HCT116 (cell line): ENCODE results near the gene CMIP. TPM values are rescaled to one million over a fixed set of nuclear protein-coding genes. Genes with fewer than 3 reads are reported as not detected.

Experiments
- ATAC-seq: fragments of 200-7000 bp; cut with Tn5 transposase; 2 replicates; pipeline ENCODE4 v1.9.1; 2020; ENCODE audit warnings: mild to moderate bottlenecking, moderate library complexity
- BruUV-seq: library from RNA; stranded (reverse); fragments of 400-500 nt; replicated peaks from 2 replicates; lab custom pipeline; 2021; lab: Mats Ljungman, UMichigan
- CTCF ChIA-PET: fragments of 300-600 bp; sonication (Branson Sonifier 250); formaldehyde crosslinking; loops from one replicate; lab custom pipeline; 2021; ENCODE audit warnings: antibody characterized with exemption; lab: Charles Lee
- POLR2A ChIA-PET: fragments of 300-600, 350-600 bp; sonication (Branson Sonifier 250); formaldehyde crosslinking; loops from one replicate; lab custom pipeline; 2021; ENCODE audit warnings: antibody characterized with exemption; lab: Charles Lee
- RAD21 ChIA-PET, 2 experiments: fragments of 300-600 bp; sonication (Branson Sonifier 250); formaldehyde crosslinking; loops; one replicate each; lab custom pipeline; 2023; ENCODE audit warnings: low total read pairs in 2 of 2; ENCODE audit not compliant: uncharacterized antibody in 2 of 2, unreplicated experiment in 2 of 2, low non-redundant PET in 1 of 2; lab: Charles Lee
- DNase-seq: peaks from one replicate; pipeline ENCODE4 v3.0.0-alpha.2; 2010; ENCODE audit warnings: low read depth, low spot score
- H2AFZ ChIP-seq: fragments of 200-600 bp; shearing (Covaris generic), sonication (generic); 2 replicates; pipeline ENCODE4 v1.6.1; 2017; ENCODE audit warnings: low read depth, mixed run types, mixed read lengths, antibody characterized with exemption, low read length; ENCODE audit not compliant: poor library complexity, severe bottlenecking
- H3K27ac ChIP-seq: 2 replicates; pipeline ENCODE4 v1.5.1; 2012; ENCODE audit warnings: low read depth, low read length
- H3K27me3 ChIP-seq: fragments of 200-600 bp; sonication (generic); 2 replicates; pipeline ENCODE4 v1.6.1; 2016; ENCODE audit warnings: mixed run types, low read length, mixed read lengths; ENCODE audit not compliant: insufficient read depth
- H3K36me3 ChIP-seq, 2 experiments: fragments of 200-500 bp in 1 of 2; fragments of 200-600 bp in 1 of 2; sonication (Bioruptor generic) in 1 of 2; sonication (generic) in 1 of 2; 2 replicates each; pipeline versions ENCODE4 v1.5.1 to v1.6.1; 2014 to 2016; ENCODE audit warnings: low read length in 2 of 2, inconsistent platforms in 1 of 2, mixed read lengths in 1 of 2, mixed run types in 1 of 2; ENCODE audit not compliant: insufficient read depth in 2 of 2, control insufficient read depth in 1 of 2
- H3K4me1 ChIP-seq, 2 experiments: fragments of 200-600 bp in 1 of 2; sonication (generic) in 1 of 2; 2 replicates each; pipeline versions ENCODE4 v1.5.1 to v1.6.1; 2012 to 2017; ENCODE audit warnings: low read length in 2 of 2, inconsistent platforms in 1 of 2, mild to moderate bottlenecking in 1 of 2, mixed read lengths in 1 of 2, mixed run types in 1 of 2, moderate library complexity in 1 of 2; ENCODE audit not compliant: insufficient read depth in 2 of 2, control insufficient read depth in 1 of 2
- H3K4me2 ChIP-seq: fragments of 200-600 bp; sonication (generic); 2 replicates; pipeline ENCODE4 v1.6.1; 2017; ENCODE audit warnings: mixed run types, low read length, mixed read lengths
- H3K4me3 ChIP-seq, 2 experiments: fragments of 200-600 bp in 1 of 2; sonication (generic) in 1 of 2; replicated peaks in 1 of 2; 2 replicates each; pipeline ENCODE4 v1.5.1; 2011 to 2016; ENCODE audit warnings: low read length in 2 of 2, control low read depth in 1 of 2, low read depth in 1 of 2, mild to moderate bottlenecking in 1 of 2, mixed read lengths in 1 of 2, mixed run types in 1 of 2
- H3K79me2 ChIP-seq: fragments of 200-600 bp; sonication (generic); 2 replicates; pipeline ENCODE4 v1.6.1; 2017; ENCODE audit warnings: mild to moderate bottlenecking, mixed run types, low read length, moderate library complexity, mixed read lengths; ENCODE audit not compliant: insufficient read depth
- H3K9ac ChIP-seq: fragments of 200-600 bp; sonication (generic); 2 replicates; pipeline ENCODE4 v1.6.1; 2016; ENCODE audit warnings: low read length, mixed read lengths
- H3K9me2 ChIP-seq: fragments of 200-600 bp; sonication (generic), shearing (Covaris generic); 2 replicates; pipeline ENCODE4 v1.6.1; 2017; ENCODE audit warnings: mixed run types, mild to moderate bottlenecking, moderate library complexity; ENCODE audit not compliant: insufficient read depth
- H3K9me3 ChIP-seq, 2 experiments: fragments of 200-500 bp in 1 of 2; fragments of 200-600 bp in 1 of 2; sonication (Bioruptor generic) in 1 of 2; sonication (generic) in 1 of 2; 2 replicates each; pipeline ENCODE4 v1.6.1; 2014 to 2017; ENCODE audit warnings: low read length in 2 of 2, mixed read lengths in 2 of 2, inconsistent platforms in 1 of 2, low read depth in 1 of 2, mild to moderate bottlenecking in 1 of 2, mixed run types in 1 of 2, moderate library complexity in 1 of 2; ENCODE audit not compliant: control insufficient read depth in 1 of 2, insufficient read depth in 1 of 2
- H4K20me1 ChIP-seq: fragments of 200-600 bp; sonication (generic), shearing (Covaris generic); 2 replicates; pipeline ENCODE4 v1.6.1; 2017; ENCODE audit warnings: mixed run types, mild to moderate bottlenecking, moderate library complexity; ENCODE audit not compliant: insufficient read depth
- ATF3 ChIP-seq: IDR thresholded peaks from 2 replicates; pipeline ENCODE4 v1.6.1; 2012
- CTCF ChIP-seq, 3 experiments: fragments of 200-600 bp in 1 of 3; sonication (generic) in 1 of 3; IDR thresholded peaks in 2 of 3; conservative IDR thresholded peaks in 1 of 3; 2 replicates each; pipeline ENCODE4 v1.5.1; 2012 to 2017; ENCODE audit warnings: low read depth in 2 of 3, low read length in 2 of 3, antibody characterized with exemption in 1 of 3, borderline replicate concordance in 1 of 3, control low read depth in 1 of 3, mild to moderate bottlenecking in 1 of 3, mixed read lengths in 1 of 3, mixed run types in 1 of 3, moderate library complexity in 1 of 3; ENCODE audit not compliant: insufficient read depth in 1 of 3
- FOSL1 ChIP-seq: IDR thresholded peaks from 2 replicates; pipeline ENCODE4 v1.6.1; 2012; ENCODE audit warnings: low read depth
- JUND ChIP-seq: IDR thresholded peaks from 2 replicates; pipeline ENCODE4 v1.6.1; 2012
- MAX ChIP-seq: IDR thresholded peaks from 2 replicates; pipeline ENCODE4 v1.6.1; 2012
- POLR2A ChIP-seq: IDR thresholded peaks from 2 replicates; pipeline ENCODE4 v1.7.0; 2011; ENCODE audit warnings: borderline replicate concordance; ENCODE audit not compliant: insufficient read depth, insufficient read length; ENCODE audit errors: extremely low read depth
- POLR2AphosphoS5 ChIP-seq: IDR thresholded peaks from 2 replicates; pipeline ENCODE4 v1.6.1; 2011; ENCODE audit warnings: mild to moderate bottlenecking, low read depth, low read length, moderate library complexity
- RAD21 ChIP-seq: IDR thresholded peaks from 2 replicates; pipeline ENCODE4 v1.6.1; 2012; ENCODE audit warnings: low read depth, mild to moderate bottlenecking
- REST ChIP-seq: IDR thresholded peaks from 2 replicates; pipeline ENCODE4 v1.6.1; 2012; ENCODE audit warnings: low read depth
- SP1 ChIP-seq: IDR thresholded peaks from 2 replicates; pipeline ENCODE4 v1.6.1; 2012; ENCODE audit warnings: low read depth
- SRF ChIP-seq: IDR thresholded peaks from 2 replicates; pipeline ENCODE4 v1.6.1; 2012; ENCODE audit warnings: low read depth
- TCF7L2 ChIP-seq: IDR thresholded peaks from 2 replicates; pipeline ENCODE4 v1.7.0; 2011; ENCODE audit warnings: borderline replicate concordance, inconsistent platforms; ENCODE audit not compliant: insufficient read depth, insufficient read length; ENCODE audit errors: extremely low read depth
- YY1 ChIP-seq: IDR thresholded peaks from 2 replicates; pipeline ENCODE4 v1.6.1; 2011; ENCODE audit warnings: low read length, low read depth, moderate library complexity, mild to moderate bottlenecking; ENCODE audit not compliant: insufficient replicate concordance; ENCODE audit errors: extremely low read depth
- ZBTB33 ChIP-seq: IDR thresholded peaks from 2 replicates; pipeline ENCODE4 v1.6.1; 2011; ENCODE audit warnings: mild to moderate bottlenecking, low read length, moderate library complexity; ENCODE audit not compliant: insufficient replicate concordance; ENCODE audit errors: extremely low read depth
- ZFX ChIP-seq: fragments of 450-650 bp; IDR thresholded peaks from 2 replicates; pipeline ENCODE4 v1.6.1; 2017
- ZNF274 ChIP-seq: fragments of 200-500 bp; sonication (Bioruptor generic); IDR thresholded peaks from 2 replicates; pipeline ENCODE4 v1.6.1; 2014; ENCODE audit warnings: mild to moderate bottlenecking, low read depth, low read length, inconsistent platforms
- intact Hi-C: fragments of 100-400 bp; cut with micrococcal nuclease; formaldehyde crosslinking; loops from 2 replicates; pipeline ENCODE4 v1.10.0; 2022
- total RNA-seq: library from RNA; stranded (reverse); gene quantifications from one replicate; pipeline ENCODE4 v1.2.1, GENCODE V29; 2021; ENCODE audit not compliant: unreplicated experiment

The CMIP gene
- total RNA-seq, 1 experiment from 2014 or later: 64.6 TPM

GRCh38 chr16:81604960-81605383, 160.4 kb downstream of the CMIP start:
- Histone ChIP-seq H3K79me2 (peaks cover 61% of the 10 kb centered on the region), H4K20me1 (no peaks in the 10 kb centered on the region), H3K4me2 (no peak overlapping the region), H3K36me3 (peaks cover 0 to 11% of the 10 kb centered on the region in 2 experiments; a peak in 2 of 4 replicates)
- TF ChIP-seq POLR2AphosphoS5: no peak
- TF ChIP-seq REST: no peak
- TF ChIP-seq RAD21: no peak
- no peak for TF ChIP-seq MAX
- TF ChIP-seq ATF3: no peak
- no peak for TF ChIP-seq YY1
- TF ChIP-seq FOSL1: no peak
- no peak for TF ChIP-seq SRF
- TF ChIP-seq CTCF (IDR thresholded peaks at IDR 0.05 in 2 of 3, conservative IDR thresholded peaks at IDR 0.05 in 1 of 3; ENCODE audit: borderline replicate concordance in 1 of 3, insufficient read depth in 1 of 3, low read depth in 2 of 3, low read length in 2 of 3): no peak
- no peak for TF ChIP-seq ZFX
- no peak for TF ChIP-seq JUND
- no peak for TF ChIP-seq ZBTB33
- TF ChIP-seq ZNF274: no peak
- TF ChIP-seq POLR2A: no peak
- TF ChIP-seq TCF7L2: no peak
- TF ChIP-seq SP1: no peak
- TF ChIP-seq, all 23 proteins: peak for 0
- no peak for DNase-seq
- no peaks in the 10 kb centered on the region for H3K9me3 ChIP-seq
- no peaks in the 10 kb centered on the region for H3K9me2 ChIP-seq
- RAD21 ChIA-PET: no interaction called here
- H3K9ac ChIP-seq: no peak overlapping the region
- H3K27me3 ChIP-seq: no peaks in the 10 kb centered on the region
- no peak overlapping the region for H2AFZ ChIP-seq
- no TSS peak for BruUV-seq
- POLR2A ChIA-PET: no interaction called here
- ATAC-seq: no peak
- intact Hi-C loops: no loop called here
- H3K27ac ChIP-seq: no peak overlapping the region
- CTCF ChIA-PET: no interaction called here
- no peak overlapping the region for H3K4me3 ChIP-seq
- H3K4me1 ChIP-seq: peaks cover 29 to 56% of the 10 kb centered on the region in 2 experiments
